K562 (cell line): ENCODE data around the gene MATN1.
"Not testable (repeated sequence)": the region's sequence is repeated elsewhere in the genome, so short reads cannot be mapped to it uniquely, and the experiment has no call there.

Source experiments
- ZBED1 ChIP-seq: IDR thresholded peaks from 2 replicates; pipeline ENCODE4 v1.6.1; 2014
- TF ChIP-seq, protein P1 (sequence below): fragments of 450-650 bp; IDR thresholded peaks from 2 replicates; pipeline ENCODE4 v1.6.1; 2018; ENCODE audit not compliant: partially characterized antibody

DNA sequence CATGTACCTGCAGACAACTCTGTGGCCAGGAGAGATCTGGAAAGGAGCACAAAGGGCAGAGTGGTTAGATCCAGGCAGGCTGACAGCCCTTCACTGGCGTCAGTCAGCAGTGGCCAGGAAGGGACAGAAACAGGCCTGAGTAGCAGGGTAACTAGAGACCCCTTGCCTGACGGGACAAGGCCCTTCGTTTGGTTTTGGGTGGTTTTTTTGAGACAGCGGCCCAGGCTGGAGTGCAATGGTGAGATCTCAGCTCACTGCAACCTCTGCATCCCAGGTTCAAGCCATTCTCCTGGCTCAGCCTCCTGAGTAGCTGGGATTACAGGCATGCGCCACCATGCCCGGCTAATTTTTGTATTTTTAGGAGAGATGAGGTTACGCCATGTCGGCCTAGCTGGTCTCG lies 34.9 kb downstream of the MATN1 start:
- TF ChIP-seq, protein P1, sequence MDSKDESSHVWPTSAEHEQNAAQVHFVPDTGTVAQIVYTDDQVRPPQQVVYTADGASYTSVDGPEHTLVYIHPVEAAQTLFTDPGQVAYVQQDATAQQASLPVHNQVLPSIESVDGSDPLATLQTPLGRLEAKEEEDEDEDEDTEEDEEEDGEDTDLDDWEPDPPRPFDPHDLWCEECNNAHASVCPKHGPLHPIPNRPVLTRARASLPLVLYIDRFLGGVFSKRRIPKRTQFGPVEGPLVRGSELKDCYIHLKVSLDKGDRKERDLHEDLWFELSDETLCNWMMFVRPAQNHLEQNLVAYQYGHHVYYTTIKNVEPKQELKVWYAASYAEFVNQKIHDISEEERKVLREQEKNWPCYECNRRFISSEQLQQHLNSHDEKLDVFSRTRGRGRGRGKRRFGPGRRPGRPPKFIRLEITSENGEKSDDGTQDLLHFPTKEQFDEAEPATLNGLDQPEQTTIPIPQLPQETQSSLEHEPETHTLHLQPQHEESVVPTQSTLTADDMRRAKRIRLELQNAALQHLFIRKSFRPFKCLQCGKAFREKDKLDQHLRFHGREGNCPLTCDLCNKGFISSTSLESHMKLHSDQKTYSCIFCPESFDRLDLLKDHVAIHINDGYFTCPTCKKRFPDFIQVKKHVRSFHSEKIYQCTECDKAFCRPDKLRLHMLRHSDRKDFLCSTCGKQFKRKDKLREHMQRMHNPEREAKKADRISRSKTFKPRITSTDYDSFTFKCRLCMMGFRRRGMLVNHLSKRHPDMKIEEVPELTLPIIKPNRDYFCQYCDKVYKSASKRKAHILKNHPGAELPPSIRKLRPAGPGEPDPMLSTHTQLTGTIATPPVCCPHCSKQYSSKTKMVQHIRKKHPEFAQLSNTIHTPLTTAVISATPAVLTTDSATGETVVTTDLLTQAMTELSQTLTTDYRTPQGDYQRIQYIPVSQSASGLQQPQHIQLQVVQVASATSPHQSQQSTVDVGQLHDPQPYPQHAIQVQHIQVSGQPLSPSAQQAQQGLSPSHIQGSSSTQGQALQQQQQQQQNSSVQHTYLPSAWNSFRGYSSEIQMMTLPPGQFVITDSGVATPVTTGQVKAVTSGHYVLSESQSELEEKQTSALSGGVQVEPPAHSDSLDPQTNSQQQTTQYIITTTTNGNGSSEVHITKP, result not testable (repeated sequence)
- TF ChIP-seq ZBED1, result not testable (repeated sequence)
